ENCODE measurements around the gene SUPT3H.

- no peak for TF ChIP-seq SP1 (IDR thresholded peaks at IDR 0.05; ENCODE audit: low read depth, low read length)
- TF ChIP-seq JUND (IDR thresholded peaks at IDR 0.05; ENCODE audit: low read length): no peak
- TF ChIP-seq POLR2AphosphoS5 (IDR thresholded peaks at IDR 0.05; ENCODE audit: low read depth, low read length): no peak
- TF ChIP-seq CEBPB (IDR thresholded peaks at IDR 0.05; ENCODE audit: low read depth, low read length): no peak
- TF ChIP-seq CTCF (IDR thresholded peaks at IDR 0.05; ENCODE audit: control extremely low read depth in 1 of 3, insufficient read depth in 1 of 3, low read depth in 1 of 3, low read length in 3 of 3): no peak
- TF ChIP-seq ZNF274 (IDR thresholded peaks at IDR 0.05; ENCODE audit: borderline replicate concordance, extremely low read depth, low read length): no peak
- no peak for TF ChIP-seq POLR2A (IDR thresholded peaks at IDR 0.05; ENCODE audit: control extremely low read depth in 1 of 2, low read depth in 2 of 2, low read length in 2 of 2)
- no peak for TF ChIP-seq SIN3A (conservative IDR thresholded peaks at IDR 0.05 in 1 of 2, IDR thresholded peaks at IDR 0.05 in 1 of 2; ENCODE audit: low read depth in 1 of 2, low read length in 2 of 2)
- TF ChIP-seq SIX5 (IDR thresholded peaks at IDR 0.05; ENCODE audit: low read depth, low read length): no peak
- TF ChIP-seq POU5F1 (IDR thresholded peaks at IDR 0.05; ENCODE audit: low read depth, low read length): no peak
- TF ChIP-seq TAF1 (IDR thresholded peaks at IDR 0.05; ENCODE audit: low read depth, low read length): no peak
Observed at GRCh38 chr6:44999066-44999465, 378.7 kb downstream of the SUPT3H start.
